Common myeloid progenitor, CD34-positive (primary cell): ENCODE data around the gene ABCB8.
"Not testable (repeated sequence)": the region's sequence is repeated elsewhere in the genome, so short reads cannot be mapped to it uniquely, and the experiment has no call there.

Source experiments
- CTCF ChIA-PET: fragments of 350-600 bp; sonication (Branson Sonifier 250); formaldehyde crosslinking; loops from one replicate; lab custom pipeline; 2021; ENCODE audit warnings: antibody characterized with exemption; lab: Charles Lee
- POLR2A ChIA-PET: fragments of 350-600 bp; sonication (Branson Sonifier 250); formaldehyde crosslinking; loops from one replicate; lab custom pipeline; 2021; ENCODE audit warnings: antibody characterized with exemption; lab: Charles Lee
- DNase-seq, 3 donors: peaks; one replicate each; pipeline versions ENCODE4 v3.0.0 to v3.0.0-alpha.2; 2013
- H3K27ac ChIP-seq, 2 experiments: 1 replicate in 1 of 2; 2 replicates in 1 of 2; pipeline ENCODE4 v1.7.0; 2013; ENCODE audit warnings: inconsistent platforms in 2 of 2, low read length in 2 of 2, mild to moderate bottlenecking in 2 of 2, low read depth in 1 of 2, moderate library complexity in 1 of 2; ENCODE audit not compliant: severe bottlenecking in 2 of 2, insufficient read depth in 1 of 2, poor library complexity in 1 of 2
- H3K27me3 ChIP-seq, 5 experiments: replicated peaks in 2 of 5; 1 replicate in 3 of 5; 2 replicates in 2 of 5; pipeline versions ENCODE4 v1.6.1 to v1.7.0; 2013; ENCODE audit warnings: low read length in 4 of 5, mild to moderate bottlenecking in 2 of 5, moderate library complexity in 2 of 5, inconsistent platforms in 1 of 5; ENCODE audit not compliant: insufficient read depth in 5 of 5, control insufficient read depth in 4 of 5
- H3K36me3 ChIP-seq, 4 experiments: 1 replicate in 2 of 4; 2 replicates in 2 of 4; pipeline versions ENCODE4 v1.6.1 to v1.7.0; 2013; ENCODE audit warnings: low read length in 3 of 4, control low read depth in 1 of 4, mild to moderate bottlenecking in 1 of 4; ENCODE audit not compliant: control insufficient read depth in 4 of 4, insufficient read depth in 4 of 4
- H3K4me1 ChIP-seq, 4 experiments: 1 replicate in 3 of 4; 2 replicates in 1 of 4; pipeline versions ENCODE4 v1.6.1 to v1.7.1; 2013; ENCODE audit warnings: low read length in 3 of 4, mild to moderate bottlenecking in 3 of 4, control low read depth in 1 of 4, inconsistent platforms in 1 of 4, moderate library complexity in 1 of 4; ENCODE audit not compliant: control insufficient read depth in 4 of 4, insufficient read depth in 4 of 4; ENCODE audit errors: control extremely low read depth in 1 of 4
- H3K4me3 ChIP-seq, 7 experiments: 1 replicate in 4 of 7; 2 replicates in 3 of 7; pipeline versions ENCODE4 v1.5.1 to v1.7.0; 2013; ENCODE audit warnings: mild to moderate bottlenecking in 7 of 7, low read length in 6 of 7, moderate library complexity in 6 of 7, inconsistent platforms in 2 of 7, low read depth in 2 of 7, control low read depth in 1 of 7; ENCODE audit not compliant: insufficient read depth in 4 of 7, control insufficient read depth in 1 of 7; ENCODE audit errors: extremely low read depth in 1 of 7
- H3K9me3 ChIP-seq, 5 experiments: 1 replicate in 4 of 5; 2 replicates in 1 of 5; pipeline versions ENCODE4 v1.6.1 to v1.7.1; 2013; ENCODE audit warnings: low read length in 4 of 5, mild to moderate bottlenecking in 2 of 5, inconsistent platforms in 1 of 5, low read depth in 1 of 5, moderate library complexity in 1 of 5; ENCODE audit not compliant: control insufficient read depth in 4 of 5, insufficient read depth in 2 of 5; ENCODE audit errors: control extremely low read depth in 1 of 5
- WGBS: methylation state at CpG from one replicate; pipeline ENCODE4 v1.1.5; 2013; ENCODE audit not compliant: insufficient coverage; 5-methylcytosine and 5-hydroxymethylcytosine counted together

The ABCB8 gene

DNA sequence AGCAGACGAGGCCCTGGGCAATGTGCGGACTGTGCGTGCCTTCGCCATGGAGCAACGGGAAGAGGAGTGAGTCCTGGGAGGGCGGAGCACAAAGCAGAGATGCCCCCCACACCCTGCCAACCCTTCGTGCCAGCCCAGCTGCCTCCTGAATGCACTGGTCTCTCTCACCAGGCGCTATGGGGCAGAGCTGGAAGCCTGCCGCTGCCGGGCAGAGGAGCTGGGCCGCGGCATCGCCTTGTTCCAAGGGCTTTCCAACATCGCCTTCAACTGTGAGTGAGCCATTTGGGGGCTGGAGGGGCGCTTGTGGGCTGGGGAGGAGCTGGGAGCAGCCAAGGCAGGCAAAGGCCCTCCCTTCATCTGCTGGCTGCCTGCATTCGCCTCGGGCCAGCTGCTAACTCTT lies 7.7 kb downstream of the ABCB8 start:
- Histone ChIP-seq H3K4me1 (peaks cover 0 to 29% (median 26%) of the 10 kb centered on the region in 4 experiments), H3K36me3 (peaks cover 6 to 41% (median 26%) of the 10 kb centered on the region in 4 experiments), H3K9me3 (no peaks in the 10 kb centered on the region), H3K4me3 (no peak overlapping the region), H3K27ac (no peak overlapping the region), H3K27me3 (no peaks in the 10 kb centered on the region)
- POLR2A ChIA-PET, result no interaction called here
- CTCF ChIA-PET, result interaction anchor here (1.3 to 1.7 kb wide), 3 partner anchors 8 to 17 kb away, joined by 3 to 8 read pairs (median 5); partner anchors contain the start of gene ABCB8
- 98% methylated on average over 16 of the region's 17 CpGs for WGBS
- no peak for DNase-seq

DNA sequence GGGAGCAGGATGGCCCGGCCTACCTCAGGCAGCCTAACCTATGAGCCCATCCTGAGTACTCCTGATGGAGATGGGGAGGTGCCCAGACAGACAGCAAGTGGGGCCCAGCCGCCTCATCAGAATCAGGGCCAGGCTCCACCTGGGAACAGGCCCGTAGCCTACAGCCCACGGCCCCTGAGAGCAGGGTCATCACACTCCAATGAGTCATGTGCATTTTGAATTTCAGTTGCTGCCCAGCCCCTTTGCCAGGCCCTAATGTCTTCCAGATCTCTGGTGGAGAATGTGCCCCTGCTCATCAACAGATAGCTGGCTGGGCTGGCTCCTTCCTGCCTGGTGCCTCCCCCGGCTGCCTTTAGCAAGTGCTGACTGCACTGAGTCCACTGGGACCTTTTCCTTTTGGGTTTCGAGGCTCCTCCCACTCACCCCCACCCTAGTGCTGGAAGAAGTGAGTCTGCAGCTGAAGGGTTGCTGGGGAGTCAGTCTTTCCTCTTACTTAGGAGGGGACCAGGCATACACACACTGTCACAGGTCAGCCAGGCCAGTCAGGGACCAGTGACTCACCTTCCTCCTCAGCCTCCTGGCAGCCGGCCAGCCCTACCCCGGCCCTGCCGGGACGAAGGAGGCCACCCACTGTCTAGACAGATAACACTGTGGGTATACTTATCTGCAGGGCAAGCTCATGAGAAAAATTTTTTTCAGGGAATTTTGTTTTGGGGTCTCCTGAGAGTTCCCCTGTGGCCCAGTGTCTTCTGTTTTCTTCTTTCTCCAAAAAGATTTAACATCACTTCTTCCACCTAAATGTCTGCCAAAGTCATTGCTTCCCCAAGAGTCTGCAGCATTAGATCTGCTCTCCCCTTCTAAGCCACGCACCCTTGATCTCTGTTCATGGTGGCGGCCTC lies 10.9 kb downstream of the ABCB8 start:
- POLR2A ChIA-PET, result interaction anchor here (0.5 to 1.7 kb wide), 4 partner anchors 11 to 60 kb away, joined by 3 to 7 read pairs (median 4); partner anchors contain the start of gene ABCB8
- 53% methylated on average over 11 of the region's 12 CpGs for WGBS

GRCh38 chr7:151039850-151040548 lies 11.7 kb downstream of the ABCB8 start:
- Histone ChIP-seq H3K4me1 (peaks cover 0 to 29% (median 26%) of the 10 kb centered on the region in 4 experiments), H3K36me3 (peaks cover 2 to 31% (median 23%) of the 10 kb centered on the region in 4 experiments), H3K9me3 (no peaks in the 10 kb centered on the region), H3K27me3 (no peaks in the 10 kb centered on the region), H3K4me3 (peak overlapping the region in 1 of 7 experiments; percentile 38), H3K27ac (peak overlapping the region in 1 of 2 experiments; percentile 43)
- CTCF ChIA-PET, result interaction anchor here (1.5 to 1.6 kb wide), 3 partner anchors 10 to 32 kb away, joined by 4 to 7 read pairs (median 5); partner anchors contain the start of gene ABCB8
- peak in 2 of 3 donors; percentile 26 to 39 for DNase-seq
- POLR2A ChIA-PET, result interaction anchor here (0.5 to 1.7 kb wide), 4 partner anchors 12 to 59 kb away, joined by 3 to 7 read pairs (median 4); partner anchors contain the start of gene ABCB8
- WGBS, result 66% methylated on average over 17 of the region's 18 CpGs

More for the DNA sequence above, 10.9 kb downstream of the ABCB8 start:
- CTCF ChIA-PET, result interaction anchor here (0.6 to 1.6 kb wide), 6 partner anchors 10 to 44 kb away, joined by 3 to 7 read pairs (median 4); partner anchors contain the start of gene ABCB8
- Histone ChIP-seq H3K4me1 (peaks cover 0 to 29% (median 26%) of the 10 kb centered on the region in 4 experiments), H3K9me3 (no peaks in the 10 kb centered on the region), H3K4me3 (peak overlapping the region in 1 of 7 experiments; percentile 38), H3K36me3 (peaks cover 4 to 37% (median 29%) of the 10 kb centered on the region in 4 experiments), H3K27me3 (no peaks in the 10 kb centered on the region), H3K27ac (peak overlapping the region in 1 of 2 experiments; percentile 70)
- DNase-seq, result peak; percentile 68 to 88 (median 82)

- Histone ChIP-seq H3K4me1 (peaks cover 0 to 29% (median 26%) of the 10 kb centered on the region in 4 experiments), H3K36me3 (peaks cover 2 to 23% (median 17%) of the 10 kb centered on the region in 4 experiments), H3K27me3 (no peaks in the 10 kb centered on the region), H3K27ac (no peak overlapping the region), H3K9me3 (no peaks in the 10 kb centered on the region), H3K4me3 (no peak overlapping the region)
- 98% methylated on average over 27 of the region's 30 CpGs for WGBS
- ChIA-PET POLR2A (no interaction called here), CTCF (interaction anchor here (1.0 to 1.3 kb wide), 2 partner anchors 9 to 10 kb away, joined by 3 to 5 read pairs; no protein-coding TSS in a partner anchor)
- DNase-seq, result no peak
Observed at GRCh38 chr7:151040616-151041375, 12.5 kb downstream of the ABCB8 start.

DNA sequence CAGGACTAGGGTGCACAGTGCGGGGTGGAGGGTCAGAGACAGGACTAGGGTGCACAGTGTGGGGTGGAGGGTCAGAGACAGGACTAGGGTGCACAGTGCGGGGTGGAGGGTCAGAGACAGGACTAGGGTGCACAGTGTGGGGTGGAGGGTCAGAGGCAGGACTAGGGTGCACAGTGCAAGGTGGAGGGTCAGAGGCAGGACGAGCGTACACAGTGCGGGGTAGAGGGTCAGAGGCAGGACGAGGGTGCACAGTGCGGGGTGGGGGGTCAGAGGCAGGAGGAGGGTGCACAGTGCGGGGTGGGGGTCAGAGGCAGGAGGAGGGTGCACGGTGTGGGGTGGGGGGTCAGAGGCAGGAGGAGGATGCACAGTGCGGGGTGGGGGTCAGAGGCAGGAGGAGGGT lies 15.2 kb downstream of the ABCB8 start:
- H3K4me1 ChIP-seq, result peaks cover 0 to 37% (median 33%) of the 10 kb centered on the region in 4 experiments
- H3K4me3 ChIP-seq, DNase-seq, H3K9me3 ChIP-seq, H3K36me3 ChIP-seq, H3K27ac ChIP-seq, POLR2A ChIA-PET, H3K27me3 ChIP-seq: not testable (repeated sequence)
- CTCF ChIA-PET, result interaction anchor here (1.9 kb wide), 1 partner anchor 12 kb away, joined by 5 read pairs; no protein-coding TSS in a partner anchor
- 100% methylated on average over 6 of the region's 10 CpGs for WGBS

- no peak overlapping the region for H3K27ac ChIP-seq
- H3K4me3 ChIP-seq, result no peak overlapping the region
- peaks cover 0 to 32% (median 28%) of the 10 kb centered on the region in 4 experiments for H3K4me1 ChIP-seq
- ChIA-PET POLR2A (interaction anchor here (0.6 kb wide), 1 partner anchor 65 kb away, joined by 4 read pairs; no protein-coding TSS in a partner anchor), CTCF (interaction anchor here (1.9 kb wide), 1 partner anchor 11 kb away, joined by 5 read pairs; no protein-coding TSS in a partner anchor)
- no peak for DNase-seq
- peaks cover 0 to 7% (median 5%) of the 10 kb centered on the region in 4 experiments for H3K36me3 ChIP-seq
- no peaks in the 10 kb centered on the region for H3K9me3 ChIP-seq
- no peaks in the 10 kb centered on the region for H3K27me3 ChIP-seq
- WGBS, result 95% methylated on average over 19 of the region's 20 CpGs
Observed at GRCh38 chr7:151043959-151044358, 15.7 kb downstream of the ABCB8 start.
